K562 (cell line): ENCODE data around the gene HS3ST3B1. TPM values are rescaled to one million over a fixed set of nuclear protein-coding genes. Genes with fewer than 3 reads are reported as not detected.

Experiments
- ATAC-seq: fragments of 200-7000 bp; cut with Tn5 transposase; 3 replicates; pipeline ENCODE4 v1.9.1; 2020; ENCODE audit warnings: moderate library complexity
- BruUV-seq: library from RNA; stranded (reverse); fragments of 400-500 nt; replicated peaks from 2 replicates; lab custom pipeline; 2021; lab: Mats Ljungman, UMichigan
- CTCF ChIA-PET: fragments of 300-600 bp; formaldehyde crosslinking; extraction: SDS; loops from one replicate; lab custom pipeline; 2021; ENCODE audit warnings: low intra/inter-chr PET ratio; lab: Yijun Ruan, JAX
- POLR2A ChIA-PET: fragments of 300-600, 350-650 bp; sonication (Branson Sonifier 250); formaldehyde crosslinking; extraction: SDS; loops from one replicate; lab custom pipeline; 2021; ENCODE audit warnings: antibody characterized with exemption, inconsistent platforms; lab: Yijun Ruan, JAX
- DNase-seq, 4 experiments: peaks; one replicate each; pipeline versions ENCODE4 v3.0.0 to v3.0.0-alpha.2; 2011 to 2018; ENCODE audit warnings: low spot score in 3 of 4, mixed read lengths in 3 of 4; ENCODE audit errors: extremely low read depth in 1 of 4
- FAIRE-seq: peaks from 2 replicates; lab custom pipeline; 2011; peaks lifted over from hg19 to GRCh38; lab: Jason Lieb, UNC
- H2AFZ ChIP-seq: 2 replicates; pipeline ENCODE4 v1.6.0; 2011; ENCODE audit warnings: low read depth, low read length, control low read depth, inconsistent platforms
- H3K27ac ChIP-seq: fragments of 200-600 bp; 3 replicates; pipeline ENCODE4 v1.8.0; 2011; ENCODE audit warnings: low read depth, mild to moderate bottlenecking, control low read depth, inconsistent platforms, low read length, moderate library complexity, mixed read lengths; ENCODE audit errors: extremely low read depth
- H3K27me3 ChIP-seq, 2 experiments: fragments of 300-600 bp in 1 of 2; 2 replicates in 1 of 2; 3 replicates in 1 of 2; pipeline versions ENCODE4 v1.6.0 to v1.8.0; 2011; ENCODE audit warnings: inconsistent platforms in 2 of 2, low read length in 2 of 2, mild to moderate bottlenecking in 1 of 2, mixed read lengths in 1 of 2, moderate library complexity in 1 of 2; ENCODE audit not compliant: control insufficient read depth in 2 of 2, insufficient read depth in 2 of 2
- H3K36me3 ChIP-seq: fragments of 300-600 bp; 3 replicates; pipeline ENCODE4 v1.8.0; 2011; ENCODE audit warnings: mild to moderate bottlenecking, low read length, inconsistent platforms; ENCODE audit not compliant: control insufficient read depth, insufficient read depth
- H3K4me1 ChIP-seq, 2 experiments: fragments of 200-600 bp in 1 of 2; replicated peaks in 1 of 2; 2 replicates in 1 of 2; 3 replicates in 1 of 2; pipeline versions ENCODE4 v1.5.1 to v1.8.0; 2011; ENCODE audit warnings: inconsistent platforms in 2 of 2, low read length in 2 of 2, mild to moderate bottlenecking in 1 of 2, mixed read lengths in 1 of 2, moderate library complexity in 1 of 2; ENCODE audit not compliant: control insufficient read depth in 2 of 2, insufficient read depth in 2 of 2
- H3K4me2 ChIP-seq: 2 replicates; pipeline ENCODE4 v1.6.1; 2011; ENCODE audit warnings: low read length, control low read depth, inconsistent platforms, mixed read lengths; ENCODE audit not compliant: insufficient read depth
- H3K4me3 ChIP-seq: fragments of 200-600 bp; sonication (generic), shearing (Covaris generic); 2 replicates; pipeline ENCODE4 v1.5.1; 2016; ENCODE audit warnings: control low read depth, inconsistent platforms
- H3K79me2 ChIP-seq: fragments of 200-600 bp; 3 replicates; pipeline ENCODE4 v1.8.0; 2011; ENCODE audit warnings: low read length, inconsistent platforms; ENCODE audit not compliant: control insufficient read depth, insufficient read depth
- H3K9ac ChIP-seq, 2 experiments: 2 replicates each; pipeline versions ENCODE4 v1.6.0 to v1.6.1; 2011; ENCODE audit warnings: low read depth in 2 of 2, low read length in 2 of 2, control low read depth in 1 of 2, inconsistent platforms in 1 of 2, mild to moderate bottlenecking in 1 of 2, mixed read lengths in 1 of 2; ENCODE audit not compliant: insufficient read depth in 1 of 2
- H3K9me1 ChIP-seq: one replicate; pipeline ENCODE4 v1.6.0; 2011; ENCODE audit warnings: inconsistent platforms, mild to moderate bottlenecking, low read length, moderate library complexity; ENCODE audit not compliant: control insufficient read depth, insufficient read depth
- H3K9me3 ChIP-seq: replicated peaks from 2 replicates; pipeline ENCODE4 v1.5.1; 2011; ENCODE audit warnings: low read depth, low read length, inconsistent platforms; ENCODE audit not compliant: control insufficient read depth, insufficient read depth
- H4K20me1 ChIP-seq: replicated peaks from 2 replicates; pipeline ENCODE4 v1.6.1; 2011; ENCODE audit warnings: low read length, inconsistent platforms, mixed read lengths; ENCODE audit not compliant: control insufficient read depth, insufficient read depth
- FOXJ2 ChIP-seq: fragments of 200-800 bp; sonication (Bioruptor generic); IDR thresholded peaks from 2 replicates; pipeline ENCODE4 v1.6.1; 2016; ENCODE audit warnings: missing genetic modification characterization, missing compliant biosample characterization
- XRCC5 ChIP-seq: fragments of 200-400 bp; formaldehyde crosslinking; IDR thresholded peaks from 2 replicates; pipeline ENCODE4 v1.6.1; 2017; ENCODE audit warnings: low read depth, mild to moderate bottlenecking, low read length
- ZNF431 ChIP-seq: sonication (generic); formaldehyde crosslinking; IDR thresholded peaks from 2 replicates; pipeline ENCODE4 v1.8.0; 2022; ENCODE audit warnings: mild to moderate bottlenecking, missing genetic modification reagents
- ZNF75A ChIP-seq: fragments of 450-650 bp; formaldehyde crosslinking; IDR thresholded peaks from 2 replicates; pipeline ENCODE4 v1.4.0; 2020; ENCODE audit warnings: mild to moderate bottlenecking
- ZSCAN29 ChIP-seq: fragments of 450-650 bp; IDR thresholded peaks from 2 replicates; pipeline ENCODE4 v1.6.1; 2017
- WGBS: fragments of 100-300 bp; shearing (Covaris generic); methylation state at CpG from one replicate; pipeline ENCODE4 v1.1.6; 2016; ENCODE audit warnings: low coverage, mixed read lengths; ENCODE audit not compliant: insufficient coverage; ENCODE audit errors: missing lambda C conversion rate; 5-methylcytosine and 5-hydroxymethylcytosine counted together
- in situ Hi-C: fragments of 300-500 bp; cut with MboI; formaldehyde crosslinking; loops from 4 replicates; pipeline ENCODE4 v1.15.0; 2018; ENCODE audit warnings: inconsistent platforms, mixed read lengths
- intact Hi-C: fragments of 100-400 bp; cut with micrococcal nuclease; formaldehyde crosslinking; loops from 2 replicates; pipeline ENCODE4 v1.14.2; 2022
- polyA plus RNA-seq, 8 experiments: library from polyadenylated mRNA; depleted of rRNA in 4 of 8; stranded (reverse) in 5 of 8; unstranded in 3 of 8; fragments of >200 nt; fragmentation: Nextera tagmentation in 2 of 8; fragmentation: Illumina TruSeq in 1 of 8; extraction: Ambion mirVana in 2 of 8; extraction: Trizol in 1 of 8; gene quantifications; 2 replicates each; pipeline versions ENCODE4 v1.2.1 to v1.2.3, GENCODE V29; 2011 to 2014; ENCODE audit warnings: inconsistent platforms in 1 of 8, missing spikeins in 1 of 8
- total RNA-seq, 7 experiments: library from RNA; depleted of rRNA in 6 of 7; stranded (reverse); fragments of >200 nt in 6 of 7; fragmentation: Illumina TruSeq in 2 of 7; extraction: Trizol in 2 of 7; gene quantifications; 2 replicates each; pipeline versions ENCODE4 v1.2.1 to v1.2.3, GENCODE V29; 2011 to 2021; ENCODE audit warnings: low replicate concordance in 1 of 7
- TF ChIP-seq, protein P1 (sequence below): fragments of 450-650 bp; IDR thresholded peaks from 2 replicates; pipeline ENCODE4 v1.6.1; 2016; ENCODE audit warnings: borderline replicate concordance

Gene HS3ST3B1
- total and polyA plus RNA-seq, 9 of the 15 experiments (the other 6 are each of a cell fraction or from before 2014, with no cell fraction given): 1.9 to 12.9 (median 3.7) TPM

DNA sequence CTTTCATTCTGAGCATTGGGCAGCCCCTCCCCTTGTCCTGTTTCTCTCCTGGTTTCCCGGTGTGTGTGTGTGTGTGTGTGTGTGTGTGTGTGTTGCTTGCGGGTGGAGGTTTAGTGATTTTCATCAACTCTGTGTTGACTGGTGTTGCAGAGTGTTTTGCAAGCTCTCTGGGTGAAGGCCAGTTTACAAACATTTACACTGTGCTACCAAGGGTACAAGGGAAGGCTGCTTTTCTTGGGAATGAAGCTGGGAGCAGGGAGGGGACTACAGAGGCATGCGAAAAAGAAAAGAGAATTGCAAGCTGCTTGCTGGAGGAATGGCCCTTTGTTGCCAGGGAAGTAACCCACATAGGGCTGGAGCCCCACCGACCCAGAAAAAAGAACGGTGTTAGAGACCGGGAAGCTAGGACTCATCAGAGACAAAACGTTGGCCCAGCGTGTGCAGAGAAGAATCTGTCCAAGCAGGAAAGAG, 29.6 kb downstream of the HS3ST3B1 start:
- BruUV-seq: no TSS peak
- Histone ChIP-seq H3K27ac (peak overlapping the region; percentile 33; the same call in 1 of the 3 replicates), H3K4me1 (peaks cover 18 to 41% of the 10 kb centered on the region in 2 experiments; a peak in 4 of 5 replicates), H3K36me3 (no peaks in the 10 kb centered on the region), H3K4me3 (no peak overlapping the region), H2AFZ (no peak overlapping the region), H4K20me1 (no peaks in the 10 kb centered on the region), H3K9me1 (no peaks in the 10 kb centered on the region), H3K27me3 (no peaks in the 10 kb centered on the region), H3K4me2 (no peak overlapping the region), H3K79me2 (peaks cover 30% of the 10 kb centered on the region), H3K9ac (no peak overlapping the region), H3K9me3 (no peaks in the 10 kb centered on the region)
- intact Hi-C loops (no loop called here), in situ Hi-C loops (no loop called here)
- ATAC-seq: no peak
- ChIA-PET CTCF (no interaction called here), POLR2A (interaction anchor here (0.7 kb wide), 1 partner anchor 78 kb away, joined by 3 read pairs; no protein-coding TSS in a partner anchor)
- no peak for DNase-seq
- no peak for FAIRE-seq
- TF ChIP-seq ZNF431 (CRISPR knock-in tag) (no peak), FOXJ2 (0 out of 2 replicates have a peak, but pooled peaks have one; percentile 56), ZNF75A (CRISPR knock-in tag) (no peak), XRCC5 (no peak), ZSCAN29 (no peak)
- TF ChIP-seq, protein P1, sequence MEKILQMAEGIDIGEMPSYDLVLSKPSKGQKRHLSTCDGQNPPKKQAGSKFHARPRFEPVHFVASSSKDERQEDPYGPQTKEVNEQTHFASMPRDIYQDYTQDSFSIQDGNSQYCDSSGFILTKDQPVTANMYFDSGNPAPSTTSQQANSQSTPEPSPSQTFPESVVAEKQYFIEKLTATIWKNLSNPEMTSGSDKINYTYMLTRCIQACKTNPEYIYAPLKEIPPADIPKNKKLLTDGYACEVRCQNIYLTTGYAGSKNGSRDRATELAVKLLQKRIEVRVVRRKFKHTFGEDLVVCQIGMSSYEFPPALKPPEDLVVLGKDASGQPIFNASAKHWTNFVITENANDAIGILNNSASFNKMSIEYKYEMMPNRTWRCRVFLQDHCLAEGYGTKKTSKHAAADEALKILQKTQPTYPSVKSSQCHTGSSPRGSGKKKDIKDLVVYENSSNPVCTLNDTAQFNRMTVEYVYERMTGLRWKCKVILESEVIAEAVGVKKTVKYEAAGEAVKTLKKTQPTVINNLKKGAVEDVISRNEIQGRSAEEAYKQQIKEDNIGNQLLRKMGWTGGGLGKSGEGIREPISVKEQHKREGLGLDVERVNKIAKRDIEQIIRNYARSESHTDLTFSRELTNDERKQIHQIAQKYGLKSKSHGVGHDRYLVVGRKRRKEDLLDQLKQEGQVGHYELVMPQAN: no peak
- WGBS: 22% methylated on average over 5 of the region's 8 CpGs
